H9 (cell line): ENCODE measurements around the gene MRPL43. TPM values are rescaled to one million over a fixed set of nuclear protein-coding genes. Genes with fewer than 3 reads are reported as not detected.

Experiments
- DNase-seq: peaks from one replicate; pipeline ENCODE4 v3.0.0-alpha.2; 2017
- H2AFZ ChIP-seq: one replicate; pipeline ENCODE4 v1.6.1; 2013; ENCODE audit warnings: mild to moderate bottlenecking, low read length, control low read depth, moderate library complexity
- H2AK5ac ChIP-seq: 2 replicates; pipeline ENCODE4 v1.6.1; 2013; ENCODE audit warnings: low read length, control low read depth, mixed read lengths; ENCODE audit not compliant: insufficient read length
- H2BK120ac ChIP-seq: one replicate; pipeline ENCODE4 v1.6.1; 2013; ENCODE audit warnings: low read depth, mild to moderate bottlenecking, low read length, control low read depth, inconsistent platforms; ENCODE audit not compliant: poor library complexity, severe bottlenecking
- H2BK12ac ChIP-seq: 2 replicates; pipeline ENCODE4 v1.6.1; 2013; ENCODE audit warnings: low read length, control low read depth, mixed read lengths, low read depth; ENCODE audit not compliant: insufficient read length
- H2BK15ac ChIP-seq: 2 replicates; pipeline ENCODE4 v1.6.1; 2013; ENCODE audit warnings: low read depth, low read length, control low read depth
- H2BK20ac ChIP-seq: one replicate; pipeline ENCODE4 v1.6.1; 2013; ENCODE audit warnings: low read depth, mild to moderate bottlenecking, low read length, control low read depth, inconsistent platforms; ENCODE audit not compliant: poor library complexity, severe bottlenecking
- H2BK5ac ChIP-seq: 2 replicates; pipeline ENCODE4 v1.6.1; 2013; ENCODE audit warnings: low read length, control low read depth, mixed read lengths; ENCODE audit not compliant: insufficient read length
- H3K14ac ChIP-seq: 2 replicates; pipeline ENCODE4 v1.6.1; 2013; ENCODE audit warnings: low read length, control low read depth; ENCODE audit not compliant: insufficient read depth
- H3K18ac ChIP-seq: 2 replicates; pipeline ENCODE4 v1.6.1; 2013; ENCODE audit warnings: low read depth, mild to moderate bottlenecking, mixed read lengths, low read length, control low read depth; ENCODE audit not compliant: insufficient read length
- H3K23ac ChIP-seq: 2 replicates; pipeline ENCODE4 v1.6.1; 2013; ENCODE audit warnings: low read length, control low read depth, mixed read lengths, low read depth; ENCODE audit not compliant: insufficient read length
- H3K23me2 ChIP-seq: 2 replicates; pipeline ENCODE4 v1.6.1; 2013; ENCODE audit warnings: low read depth, mild to moderate bottlenecking, mixed read lengths, low read length, control low read depth; ENCODE audit not compliant: insufficient read length, poor library complexity, severe bottlenecking
- H3K27ac ChIP-seq: 2 replicates; pipeline ENCODE4 v1.5.1; 2013; ENCODE audit warnings: low read length, control low read depth, mixed read lengths, low read depth; ENCODE audit not compliant: insufficient read length
- H3K27me3 ChIP-seq: 2 replicates; pipeline ENCODE4 v1.6.1; 2013; ENCODE audit warnings: low read length, control low read depth, inconsistent platforms; ENCODE audit not compliant: insufficient read depth
- H3K4ac ChIP-seq: 2 replicates; pipeline ENCODE4 v1.6.1; 2013; ENCODE audit warnings: low read depth, mild to moderate bottlenecking, control low read depth, inconsistent platforms, low read length, moderate library complexity
- H3K4me1 ChIP-seq: 2 replicates; pipeline ENCODE4 v1.6.1; 2013; ENCODE audit warnings: low read length, control low read depth, inconsistent platforms; ENCODE audit not compliant: insufficient read depth
- H3K4me2 ChIP-seq: 2 replicates; pipeline ENCODE4 v1.6.1; 2013; ENCODE audit warnings: low read length, control low read depth, mixed read lengths; ENCODE audit not compliant: insufficient read length, insufficient read depth
- H3K56ac ChIP-seq: 2 replicates; pipeline ENCODE4 v1.6.1; 2013; ENCODE audit warnings: low read depth, mild to moderate bottlenecking, mixed read lengths, low read length, control low read depth; ENCODE audit not compliant: insufficient read length
- H3K79me1 ChIP-seq: 2 replicates; pipeline ENCODE4 v1.6.1; 2013; ENCODE audit warnings: low read depth, mild to moderate bottlenecking, moderate library complexity, low read length, control low read depth, inconsistent platforms; ENCODE audit not compliant: insufficient read depth, poor library complexity, severe bottlenecking
- H3K79me2 ChIP-seq: 2 replicates; pipeline ENCODE4 v1.6.1; 2013; ENCODE audit warnings: low read length, control low read depth, inconsistent platforms; ENCODE audit not compliant: insufficient read depth
- H3K9ac ChIP-seq: 2 replicates; pipeline ENCODE4 v1.6.1; 2013; ENCODE audit warnings: low read length, control low read depth, mixed read lengths; ENCODE audit not compliant: insufficient read length; ENCODE audit errors: extremely low read depth
- H3K9me3 ChIP-seq: one replicate; pipeline ENCODE4 v1.6.1; 2013; ENCODE audit warnings: low read depth, low read length, inconsistent platforms; ENCODE audit not compliant: control insufficient read depth
- H3T11ph ChIP-seq: one replicate; pipeline ENCODE4 v1.6.1; 2013; ENCODE audit warnings: mild to moderate bottlenecking, low read length, control low read depth, inconsistent platforms
- H4K20me1 ChIP-seq: one replicate; pipeline ENCODE4 v1.6.1; 2013; ENCODE audit not compliant: control insufficient read depth, insufficient read length, insufficient read depth
- H4K5ac ChIP-seq: 2 replicates; pipeline ENCODE4 v1.6.1; 2013; ENCODE audit warnings: low read depth, mild to moderate bottlenecking, mixed read lengths, low read length, control low read depth; ENCODE audit not compliant: insufficient read length
- H4K8ac ChIP-seq: replicated peaks from 2 replicates; pipeline ENCODE4 v1.6.1; 2013; ENCODE audit warnings: low read length, control low read depth, mixed read lengths, low read depth; ENCODE audit not compliant: insufficient read length
- H4K91ac ChIP-seq: 2 replicates; pipeline ENCODE4 v1.6.1; 2013; ENCODE audit warnings: low read depth, mild to moderate bottlenecking, moderate library complexity, mixed read lengths, low read length, control low read depth; ENCODE audit not compliant: insufficient read length
- H3K27ac Mint-ChIP-seq, 3 experiments: 2 replicates in 2 of 3; 3 replicates in 1 of 3; pipeline ENCODE4 v1.8.0; 2020 to 2021; ENCODE audit warnings: mixed read lengths in 3 of 3, mild to moderate bottlenecking in 1 of 3, moderate library complexity in 1 of 3
- H3K27me3 Mint-ChIP-seq: 2 replicates; pipeline ENCODE4 v1.8.0; 2021; ENCODE audit warnings: low read depth, mild to moderate bottlenecking, moderate library complexity, mixed read lengths
- H3K36me3 Mint-ChIP-seq, 3 experiments: 2 replicates in 2 of 3; 3 replicates in 1 of 3; pipeline ENCODE4 v1.8.0; 2020 to 2021; ENCODE audit warnings: low read depth in 3 of 3, mixed read lengths in 3 of 3; ENCODE audit not compliant: insufficient read depth in 1 of 3
- H3K4me1 Mint-ChIP-seq, 2 experiments: 2 replicates each; pipeline ENCODE4 v1.8.0; 2020; ENCODE audit warnings: mixed read lengths in 2 of 2
- H3K4me3 Mint-ChIP-seq, 2 experiments: 2 replicates in 1 of 2; 3 replicates in 1 of 2; pipeline ENCODE4 v1.8.0; 2020 to 2021; ENCODE audit warnings: mild to moderate bottlenecking in 2 of 2, mixed read lengths in 2 of 2, moderate library complexity in 1 of 2
- H3K9me3 Mint-ChIP-seq, 2 experiments: 2 replicates in 1 of 2; 3 replicates in 1 of 2; pipeline ENCODE4 v1.8.0; 2020; ENCODE audit warnings: mild to moderate bottlenecking in 2 of 2, mixed read lengths in 2 of 2, moderate library complexity in 1 of 2
- WGBS: extraction: QIAGEN DNeasy Blood & Tissue Kit; methylation state at CpG from one replicate; pipeline ENCODE4 v1.1.7; 2013; ENCODE audit warnings: missing lambda C conversion rate, low lambda C conversion rate, mixed read lengths; ENCODE audit not compliant: insufficient read length; ENCODE audit errors: extremely low coverage; 5-methylcytosine and 5-hydroxymethylcytosine counted together
- total RNA-seq: library from RNA; stranded (reverse); gene quantifications from 2 replicates; pipeline ENCODE4 v1.2.1, GENCODE V29; 2021
- TF ChIP-seq, protein P1 (sequence below): fragments of 200-600 bp; sonication (generic); conservative IDR thresholded peaks from 3 replicates; pipeline ENCODE4 v1.8.0; 2021; ENCODE audit warnings: antibody characterized with exemption, mild to moderate bottlenecking

The MRPL43 gene
- total RNA-seq, 1 experiment from 2014 or later: 70.3 TPM

- Histone ChIP-seq H3K4ac (no peak overlapping the region), H3K9ac (no peak overlapping the region), H2BK5ac (no peak overlapping the region), H3K79me1 (no peaks in the 10 kb centered on the region), H4K5ac (no peak overlapping the region), H2BK120ac (no peak overlapping the region), H2AK5ac (no peak overlapping the region), H3T11ph (no peak overlapping the region), H3K9me3 (no peaks in the 10 kb centered on the region), H3K14ac (no peak overlapping the region), H3K27me3 (no peaks in the 10 kb centered on the region), H2BK15ac (no peak overlapping the region), H2BK20ac (no peak overlapping the region), H2BK12ac (no peak overlapping the region), H3K79me2 (no peaks in the 10 kb centered on the region), H4K8ac (no peak overlapping the region), H3K27ac (no peak overlapping the region), H3K23ac (no peak overlapping the region), H4K20me1 (no peaks in the 10 kb centered on the region), H3K4me1 (no peaks in the 10 kb centered on the region), H3K23me2 (peaks cover 12% of the 10 kb centered on the region), H3K56ac (no peak overlapping the region), H2AFZ (no peak overlapping the region), H3K4me2 (peak overlapping the region; percentile 95), H4K91ac (no peak overlapping the region), H3K18ac (no peak overlapping the region)
- Mint-ChIP-seq H3K27me3 (peaks cover 7% of the 10 kb centered on the region), H3K36me3 (peaks cover 0 to 2% (median 0%) of the 10 kb centered on the region in 3 experiments; a peak in 1 of 7 replicates), H3K9me3 (no peaks in the 10 kb centered on the region; a peak in 1 of 5 replicates), H3K4me1 (peaks cover 32 to 34% of the 10 kb centered on the region in 2 experiments), H3K27ac (no peak overlapping the region), H3K4me3 (peak overlapping the region; percentile 66 to 84)
- no CpG with 5 or more reads among the region's 2 CpGs for WGBS
- TF ChIP-seq, protein P1, sequence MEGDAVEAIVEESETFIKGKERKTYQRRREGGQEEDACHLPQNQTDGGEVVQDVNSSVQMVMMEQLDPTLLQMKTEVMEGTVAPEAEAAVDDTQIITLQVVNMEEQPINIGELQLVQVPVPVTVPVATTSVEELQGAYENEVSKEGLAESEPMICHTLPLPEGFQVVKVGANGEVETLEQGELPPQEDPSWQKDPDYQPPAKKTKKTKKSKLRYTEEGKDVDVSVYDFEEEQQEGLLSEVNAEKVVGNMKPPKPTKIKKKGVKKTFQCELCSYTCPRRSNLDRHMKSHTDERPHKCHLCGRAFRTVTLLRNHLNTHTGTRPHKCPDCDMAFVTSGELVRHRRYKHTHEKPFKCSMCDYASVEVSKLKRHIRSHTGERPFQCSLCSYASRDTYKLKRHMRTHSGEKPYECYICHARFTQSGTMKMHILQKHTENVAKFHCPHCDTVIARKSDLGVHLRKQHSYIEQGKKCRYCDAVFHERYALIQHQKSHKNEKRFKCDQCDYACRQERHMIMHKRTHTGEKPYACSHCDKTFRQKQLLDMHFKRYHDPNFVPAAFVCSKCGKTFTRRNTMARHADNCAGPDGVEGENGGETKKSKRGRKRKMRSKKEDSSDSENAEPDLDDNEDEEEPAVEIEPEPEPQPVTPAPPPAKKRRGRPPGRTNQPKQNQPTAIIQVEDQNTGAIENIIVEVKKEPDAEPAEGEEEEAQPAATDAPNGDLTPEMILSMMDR: no peak
- DNase-seq: no peak
Measured at GRCh38 chr10:100968062-100968736, 19.1 kb downstream of the MRPL43 start.
